HG02623 (cell line): ENCODE results near the gene SGIP1.
"Not testable (repeated sequence)": the region's sequence is repeated elsewhere in the genome, so short reads cannot be mapped to it uniquely, and the experiment has no call there.

Experiments used
- ATAC-seq: cut with Tn5 transposase; IDR thresholded peaks from one replicate; pipeline ENCODE4 v1.9.1; 2021; ENCODE audit warnings: moderate library complexity; ENCODE audit not compliant: unreplicated experiment

The SGIP1 gene

GRCh38 chr1:66761221-66761620 is 227.3 kb downstream of the SGIP1 start:
- no peak for ATAC-seq

GRCh38 chr1:66764994-66765578 is 231.1 kb downstream of the SGIP1 start:
- no peak for ATAC-seq

GRCh38 chr1:66767626-66768025 is 233.7 kb downstream of the SGIP1 start:
- ATAC-seq = no peak

GRCh38 chr1:66768965-66769364 is 235.0 kb downstream of the SGIP1 start:
- ATAC-seq = no peak

GRCh38 chr1:66769512-66770229 is 235.7 kb downstream of the SGIP1 start:
- no peak for ATAC-seq

- no peak for ATAC-seq
Observed at GRCh38 chr1:66770240-66770639, 236.3 kb downstream of the SGIP1 start.

- ATAC-seq = no peak
Observed at GRCh38 chr1:66770694-66771093, 236.7 kb downstream of the SGIP1 start.

- no peak for ATAC-seq
Observed at GRCh38 chr1:66773227-66773626, 239.3 kb downstream of the SGIP1 start.

GRCh38 chr1:66774438-66774837 is 240.5 kb downstream of the SGIP1 start:
- no peak for ATAC-seq

- no peak for ATAC-seq
Observed at GRCh38 chr1:66775646-66776045, 241.7 kb downstream of the SGIP1 start.

GRCh38 chr1:66777831-66778230 is 243.9 kb downstream of the SGIP1 start:
- no peak for ATAC-seq

- no peak for ATAC-seq
Observed at GRCh38 chr1:66778266-66778665, 244.3 kb downstream of the SGIP1 start.

GRCh38 chr1:66778969-66779368 is 245.0 kb downstream of the SGIP1 start:
- no peak for ATAC-seq

- ATAC-seq = no peak
Observed at GRCh38 chr1:66779475-66780078, 245.6 kb downstream of the SGIP1 start.

GRCh38 chr1:66785800-66786199 is 251.8 kb downstream of the SGIP1 start:
- not testable (repeated sequence) for ATAC-seq

GRCh38 chr1:66787641-66788040 is 253.7 kb downstream of the SGIP1 start:
- ATAC-seq = no peak

- ATAC-seq = peak; percentile 74
Observed at GRCh38 chr1:66788231-66788939, 254.4 kb downstream of the SGIP1 start.

GRCh38 chr1:66791621-66792610 is 258.0 kb downstream of the SGIP1 start:
- ATAC-seq = no peak

- ATAC-seq = not testable (repeated sequence)
Observed at GRCh38 chr1:66795839-66796238, 261.9 kb downstream of the SGIP1 start.
